Measurements from ENCODE around the gene ALDH16A1.

DNA sequence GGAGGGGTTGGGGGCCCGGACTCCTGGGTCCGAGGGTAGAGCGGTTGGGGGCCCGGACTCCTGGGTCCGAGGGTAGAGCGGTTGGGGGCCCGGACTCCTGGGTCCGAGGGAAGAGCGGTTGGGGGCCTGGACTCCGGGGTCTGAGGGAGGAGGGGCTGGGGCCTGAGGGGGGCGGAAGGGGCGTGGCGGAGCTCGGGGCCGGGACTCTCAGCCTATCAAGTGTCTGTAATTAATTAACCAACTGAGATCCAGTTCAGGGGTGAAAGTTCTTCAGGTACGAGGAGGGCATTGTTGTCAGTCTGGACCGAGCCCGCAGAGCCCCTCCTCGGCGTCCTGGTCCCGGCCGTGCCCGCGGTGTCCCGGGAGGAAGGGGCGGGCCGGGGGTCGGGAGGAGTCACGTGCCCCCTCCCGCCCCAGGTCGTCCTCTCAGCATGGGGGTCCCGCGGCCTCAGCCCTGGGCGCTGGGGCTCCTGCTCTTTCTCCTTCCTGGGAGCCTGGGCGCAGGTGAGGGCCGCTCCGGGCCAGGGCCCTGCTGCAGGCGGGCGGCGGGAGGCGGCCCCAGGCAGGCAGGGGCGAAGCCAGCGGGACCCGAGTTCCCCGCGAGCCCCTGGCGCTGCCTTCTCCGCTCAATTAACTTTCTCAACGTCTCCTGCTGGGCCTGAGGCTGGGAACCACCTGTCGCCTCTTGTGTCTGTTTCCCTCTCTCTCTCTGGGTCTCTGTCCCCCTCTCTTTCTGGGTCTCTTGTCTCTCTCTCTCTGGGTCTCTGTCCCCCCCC lies 60.1 kb downstream of the ALDH16A1 start:
- TF ChIP-seq EZH2 (IDR thresholded peaks at IDR 0.05; ENCODE audit: low read length, missing control alignments) (no peak), CTCF (conservative IDR thresholded peaks at IDR 0.05 in 1 of 2, IDR thresholded peaks at IDR 0.05 in 1 of 2; ENCODE audit: low read depth in 1 of 2, low read length in 2 of 2) (no peak)
